WTC11 (cell line): Measurements from ENCODE around the gene ANAPC16. TPM values are rescaled to one million over a fixed set of nuclear protein-coding genes. Genes with fewer than 3 reads are reported as not detected.

ENCODE experiments used
- ATAC-seq: fragments of 200-7000 bp; cut with Tn5 transposase; 2 replicates; pipeline ENCODE4 v1.10.0; 2021; ENCODE audit warnings: mild to moderate bottlenecking, moderate library complexity
- CTCF ChIA-PET: fragments of 300-600 bp; sonication (Branson Sonifier 250); formaldehyde crosslinking; loops from one replicate; lab custom pipeline; 2021; ENCODE audit warnings: antibody characterized with exemption; lab: Charles Lee
- POLR2A ChIA-PET: fragments of 350-600 bp; sonication (Branson Sonifier 250); formaldehyde crosslinking; loops from one replicate; lab custom pipeline; 2021; ENCODE audit warnings: antibody characterized with exemption; lab: Charles Lee
- DNase-seq: peaks from one replicate; pipeline ENCODE4 v3.0.0; 2021; ENCODE audit warnings: low spot score
- H3K27ac Mint-ChIP-seq: 2 replicates; pipeline ENCODE4 v1.8.0; 2021; ENCODE audit warnings: mixed read lengths
- H3K27me3 Mint-ChIP-seq: 2 replicates; pipeline ENCODE4 v1.8.0; 2021; ENCODE audit warnings: low read depth, mild to moderate bottlenecking, moderate library complexity, mixed read lengths
- H3K36me3 Mint-ChIP-seq: 2 replicates; pipeline ENCODE4 v1.8.0; 2021; ENCODE audit warnings: mixed read lengths
- H3K4me1 Mint-ChIP-seq: 2 replicates; pipeline ENCODE4 v1.8.0; 2022; ENCODE audit warnings: mixed read lengths
- H3K4me3 Mint-ChIP-seq: 2 replicates; pipeline ENCODE4 v1.8.0; 2021; ENCODE audit warnings: mild to moderate bottlenecking, moderate library complexity, mixed read lengths
- H3K9me3 Mint-ChIP-seq: 2 replicates; pipeline ENCODE4 v1.8.0; 2021; ENCODE audit warnings: mixed read lengths
- CREB1 ChIP-seq: sonication (generic); formaldehyde crosslinking; IDR thresholded peaks from 2 replicates; pipeline ENCODE4 v1.8.0; 2023; ENCODE audit warnings: mild to moderate bottlenecking, missing genetic modification reagents
- EMX1 ChIP-seq: fragments of 250-450 bp; sonication (Bioruptor Pico); IDR thresholded peaks from 2 replicates; pipeline ENCODE4 v1.8.0; 2021; ENCODE audit warnings: mild to moderate bottlenecking
- ESRRA ChIP-seq: sonication (generic); formaldehyde crosslinking; IDR thresholded peaks from 2 replicates; pipeline ENCODE4 v1.8.1; 2022; ENCODE audit warnings: mild to moderate bottlenecking, missing genetic modification reagents, borderline replicate concordance
- FOXK1 ChIP-seq: sonication (generic); formaldehyde crosslinking; IDR thresholded peaks from 2 replicates; pipeline ENCODE4 v1.8.0; 2022; ENCODE audit warnings: mild to moderate bottlenecking, moderate library complexity, missing genetic modification reagents
- FOXP1 ChIP-seq: sonication (generic); formaldehyde crosslinking; IDR thresholded peaks from 2 replicates; pipeline ENCODE4 v1.8.0; 2022; ENCODE audit warnings: missing genetic modification reagents, mild to moderate bottlenecking, moderate library complexity, borderline replicate concordance
- GABPB1 ChIP-seq: sonication (generic); formaldehyde crosslinking; IDR thresholded peaks from 2 replicates; pipeline ENCODE4 v1.8.1; 2023; ENCODE audit warnings: mild to moderate bottlenecking, missing genetic modification reagents
- JUN ChIP-seq: sonication (generic); formaldehyde crosslinking; IDR thresholded peaks from 2 replicates; pipeline ENCODE4 v1.8.0; 2023; ENCODE audit warnings: mild to moderate bottlenecking, missing genetic modification reagents
- KAT7 ChIP-seq: sonication (generic); formaldehyde crosslinking; IDR thresholded peaks from 2 replicates; pipeline ENCODE4 v1.8.1; 2023; ENCODE audit warnings: missing genetic modification reagents, mild to moderate bottlenecking, borderline replicate concordance
- NFATC4 ChIP-seq: fragments of 250-450 bp; sonication (Bioruptor Pico); IDR thresholded peaks from 2 replicates; pipeline ENCODE4 v1.9.0; 2021; ENCODE audit warnings: mild to moderate bottlenecking
- NR3C1 ChIP-seq: sonication (generic); formaldehyde crosslinking; conservative IDR thresholded peaks from 2 replicates; pipeline ENCODE4 v1.8.1; 2023; ENCODE audit warnings: low read depth, mild to moderate bottlenecking, missing genetic modification reagents
- OVOL2 ChIP-seq: fragments of 250-450 bp; sonication (Bioruptor Pico); IDR thresholded peaks from 2 replicates; pipeline ENCODE4 v1.9.0; 2021; ENCODE audit warnings: mild to moderate bottlenecking, borderline replicate concordance
- TEAD1 ChIP-seq: sonication (generic); formaldehyde crosslinking; IDR thresholded peaks from 2 replicates; pipeline ENCODE4 v1.8.0; 2022; ENCODE audit warnings: mild to moderate bottlenecking, missing genetic modification reagents
- TEAD4 ChIP-seq: sonication (generic); formaldehyde crosslinking; IDR thresholded peaks from 2 replicates; pipeline ENCODE4 v1.8.0; 2022; ENCODE audit warnings: mild to moderate bottlenecking, missing genetic modification reagents
- TP53 ChIP-seq: sonication (generic); formaldehyde crosslinking; IDR thresholded peaks from 2 replicates; pipeline ENCODE4 v1.8.1; 2023; ENCODE audit warnings: mild to moderate bottlenecking, missing genetic modification reagents
- USF1 ChIP-seq: sonication (generic); formaldehyde crosslinking; IDR thresholded peaks from 2 replicates; pipeline ENCODE4 v1.8.0; 2022; ENCODE audit warnings: mild to moderate bottlenecking, missing genetic modification reagents
- total RNA-seq: library from RNA; stranded (reverse); gene quantifications from 3 replicates; pipeline ENCODE4 v1.2.3, GENCODE V29; 2021
- TF ChIP-seq, protein P1 (sequence below): sonication (generic); formaldehyde crosslinking; IDR thresholded peaks from 2 replicates; pipeline ENCODE4 v1.8.1; 2023; ENCODE audit warnings: mild to moderate bottlenecking, missing genetic modification reagents
- TF ChIP-seq, protein P2 (sequence below): sonication (generic); formaldehyde crosslinking; IDR thresholded peaks from 2 replicates; pipeline ENCODE4 v1.8.1; 2022; ENCODE audit warnings: mild to moderate bottlenecking, moderate library complexity, missing genetic modification reagents
- TF ChIP-seq, protein P3 (sequence below): sonication (generic); formaldehyde crosslinking; IDR thresholded peaks from 2 replicates; pipeline ENCODE4 v1.8.0; 2022; ENCODE audit warnings: mild to moderate bottlenecking, missing genetic modification reagents
- TF ChIP-seq, protein P4 (sequence below): sonication (generic); formaldehyde crosslinking; conservative IDR thresholded peaks from 2 replicates; pipeline ENCODE4 v1.8.1; 2023; ENCODE audit warnings: mild to moderate bottlenecking, low read depth, missing genetic modification reagents, moderate library complexity
- TF ChIP-seq, protein P5 (sequence below): fragments of 200-600 bp; IDR thresholded peaks from 2 replicates; pipeline ENCODE4 v1.8.0; 2022; ENCODE audit warnings: antibody characterized with exemption
- TF ChIP-seq, protein P6 (sequence below): sonication (generic); formaldehyde crosslinking; IDR thresholded peaks from 2 replicates; pipeline ENCODE4 v1.8.0; 2023; ENCODE audit warnings: mild to moderate bottlenecking, missing genetic modification reagents

The ANAPC16 gene
- total RNA-seq, 1 experiment from 2014 or later, result 52.3 TPM

DNA sequence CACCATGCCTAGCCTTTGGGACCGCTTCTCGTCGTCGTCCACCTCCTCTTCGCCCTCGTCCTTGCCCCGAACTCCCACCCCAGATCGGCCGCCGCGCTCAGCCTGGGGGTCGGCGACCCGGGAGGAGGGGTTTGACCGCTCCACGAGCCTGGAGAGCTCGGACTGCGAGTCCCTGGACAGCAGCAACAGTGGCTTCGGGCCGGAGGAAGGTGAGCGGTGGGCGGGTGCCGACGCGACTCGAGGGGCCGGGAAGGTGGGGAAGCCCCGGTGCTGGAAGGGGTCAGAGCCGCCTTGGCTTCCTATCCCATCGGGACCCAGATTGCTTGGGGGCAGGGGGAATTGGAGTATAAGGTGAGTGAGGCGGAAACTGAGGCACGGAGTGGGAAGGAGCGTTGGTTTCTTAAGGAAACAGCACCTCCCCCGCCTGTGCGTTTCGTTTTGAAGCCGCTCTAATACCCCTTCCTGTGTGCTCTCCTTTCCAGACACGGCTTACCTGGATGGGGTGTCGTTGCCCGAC lies 58.5 kb downstream of the ANAPC16 start:
- TF ChIP-seq, protein P1, sequence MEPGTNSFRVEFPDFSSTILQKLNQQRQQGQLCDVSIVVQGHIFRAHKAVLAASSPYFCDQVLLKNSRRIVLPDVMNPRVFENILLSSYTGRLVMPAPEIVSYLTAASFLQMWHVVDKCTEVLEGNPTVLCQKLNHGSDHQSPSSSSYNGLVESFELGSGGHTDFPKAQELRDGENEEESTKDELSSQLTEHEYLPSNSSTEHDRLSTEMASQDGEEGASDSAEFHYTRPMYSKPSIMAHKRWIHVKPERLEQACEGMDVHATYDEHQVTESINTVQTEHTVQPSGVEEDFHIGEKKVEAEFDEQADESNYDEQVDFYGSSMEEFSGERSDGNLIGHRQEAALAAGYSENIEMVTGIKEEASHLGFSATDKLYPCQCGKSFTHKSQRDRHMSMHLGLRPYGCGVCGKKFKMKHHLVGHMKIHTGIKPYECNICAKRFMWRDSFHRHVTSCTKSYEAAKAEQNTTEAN (CRISPR knock-in tag), result no peak
- peak; percentile 42; the same call in 1 of the 2 replicates for TF ChIP-seq ESRRA (CRISPR knock-in tag)
- peak; percentile 43; the same call in 1 of the 2 replicates for TF ChIP-seq TP53 (CRISPR knock-in tag)
- no peak for TF ChIP-seq TEAD4
- no peak for TF ChIP-seq FOXK1 (CRISPR knock-in tag)
- no peak for TF ChIP-seq NR3C1 (CRISPR knock-in tag)
- TF ChIP-seq NFATC4 (CRISPR knock-in tag), result no peak
- 0 out of 2 replicates have a peak, but pooled peaks have one; percentile 51 for TF ChIP-seq EMX1 (CRISPR knock-in tag)
- TF ChIP-seq FOXP1 (CRISPR knock-in tag), result peak; percentile 9; the same call in 1 of the 2 replicates
- TF ChIP-seq, protein P2, sequence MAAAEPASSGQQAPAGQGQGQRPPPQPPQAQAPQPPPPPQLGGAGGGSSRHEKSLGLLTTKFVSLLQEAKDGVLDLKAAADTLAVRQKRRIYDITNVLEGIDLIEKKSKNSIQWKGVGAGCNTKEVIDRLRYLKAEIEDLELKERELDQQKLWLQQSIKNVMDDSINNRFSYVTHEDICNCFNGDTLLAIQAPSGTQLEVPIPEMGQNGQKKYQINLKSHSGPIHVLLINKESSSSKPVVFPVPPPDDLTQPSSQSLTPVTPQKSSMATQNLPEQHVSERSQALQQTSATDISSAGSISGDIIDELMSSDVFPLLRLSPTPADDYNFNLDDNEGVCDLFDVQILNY (CRISPR knock-in tag), result no peak
- 0 out of 2 replicates have a peak, but pooled peaks have one; percentile 36 for TF ChIP-seq KAT7 (CRISPR knock-in tag)
- TF ChIP-seq USF1, result no peak; the same call in 1 of the 2 replicates
- TF ChIP-seq, protein P3, sequence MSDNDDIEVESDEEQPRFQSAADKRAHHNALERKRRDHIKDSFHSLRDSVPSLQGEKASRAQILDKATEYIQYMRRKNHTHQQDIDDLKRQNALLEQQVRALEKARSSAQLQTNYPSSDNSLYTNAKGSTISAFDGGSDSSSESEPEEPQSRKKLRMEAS, result peak; percentile 11; the same call in 1 of the 2 replicates
- TF ChIP-seq OVOL2 (CRISPR knock-in tag), result no peak
- ChIA-PET CTCF (interaction anchor here (1.0 to 5.3 kb wide), 14 partner anchors 14 to 226 kb away, joined by 3 to 75 read pairs (median 6); no protein-coding TSS in a partner anchor), POLR2A (interaction anchor here (0.6 to 5.1 kb wide), 34 partner anchors 10 to 187 kb away, joined by 3 to 182 read pairs (median 6); partner anchors contain the start of genes ANAPC16 and ASCC1)
- H3K4me1 Mint-ChIP-seq, result peaks cover 46% of the 10 kb centered on the region
- no peaks in the 10 kb centered on the region for H3K9me3 Mint-ChIP-seq
- no peaks in the 10 kb centered on the region; the same call in 1 of the 2 replicates for H3K27me3 Mint-ChIP-seq
- peaks cover 20% of the 10 kb centered on the region for H3K36me3 Mint-ChIP-seq
- DNase-seq, result no peak
- ATAC-seq, result peak; percentile 0; the same call in 1 of the 2 replicates
- peak overlapping the region; percentile 94 for H3K27ac Mint-ChIP-seq
- peak overlapping the region; percentile 95 for H3K4me3 Mint-ChIP-seq

- H3K36me3 Mint-ChIP-seq, result peaks cover 20% of the 10 kb centered on the region
- H3K4me1 Mint-ChIP-seq, result peaks cover 46% of the 10 kb centered on the region
- peak overlapping the region; percentile 94 for H3K27ac Mint-ChIP-seq
- POLR2A ChIA-PET, result interaction anchor here (0.7 to 5.1 kb wide), 24 partner anchors 7 to 149 kb away, joined by 3 to 182 read pairs (median 5); partner anchors contain the start of genes ANAPC16, ASCC1 and DNAJB12
- CTCF ChIA-PET, result interaction anchor here (0.6 to 5.3 kb wide), 25 partner anchors 9 to 187 kb away, joined by 3 to 75 read pairs (median 4); partner anchors contain the start of gene SPOCK2
- peak; percentile 8 for ATAC-seq
- H3K27me3 Mint-ChIP-seq, result no peaks in the 10 kb centered on the region; the same call in 1 of the 2 replicates
- no peaks in the 10 kb centered on the region for H3K9me3 Mint-ChIP-seq
- peak; percentile 76 for DNase-seq
- peak overlapping the region; percentile 95 for H3K4me3 Mint-ChIP-seq
- TF ChIP-seq TEAD1 (CRISPR knock-in tag) (no peak), JUN (CRISPR knock-in tag) (no peak), EMX1 (CRISPR knock-in tag) (no peak), ESRRA (CRISPR knock-in tag) (no peak), CREB1 (CRISPR knock-in tag) (peak; percentile 64; the same call in 1 of the 2 replicates), GABPB1 (CRISPR knock-in tag) (0 out of 2 replicates have a peak, but pooled peaks have one; percentile 30)
- TF ChIP-seq, protein P4, sequence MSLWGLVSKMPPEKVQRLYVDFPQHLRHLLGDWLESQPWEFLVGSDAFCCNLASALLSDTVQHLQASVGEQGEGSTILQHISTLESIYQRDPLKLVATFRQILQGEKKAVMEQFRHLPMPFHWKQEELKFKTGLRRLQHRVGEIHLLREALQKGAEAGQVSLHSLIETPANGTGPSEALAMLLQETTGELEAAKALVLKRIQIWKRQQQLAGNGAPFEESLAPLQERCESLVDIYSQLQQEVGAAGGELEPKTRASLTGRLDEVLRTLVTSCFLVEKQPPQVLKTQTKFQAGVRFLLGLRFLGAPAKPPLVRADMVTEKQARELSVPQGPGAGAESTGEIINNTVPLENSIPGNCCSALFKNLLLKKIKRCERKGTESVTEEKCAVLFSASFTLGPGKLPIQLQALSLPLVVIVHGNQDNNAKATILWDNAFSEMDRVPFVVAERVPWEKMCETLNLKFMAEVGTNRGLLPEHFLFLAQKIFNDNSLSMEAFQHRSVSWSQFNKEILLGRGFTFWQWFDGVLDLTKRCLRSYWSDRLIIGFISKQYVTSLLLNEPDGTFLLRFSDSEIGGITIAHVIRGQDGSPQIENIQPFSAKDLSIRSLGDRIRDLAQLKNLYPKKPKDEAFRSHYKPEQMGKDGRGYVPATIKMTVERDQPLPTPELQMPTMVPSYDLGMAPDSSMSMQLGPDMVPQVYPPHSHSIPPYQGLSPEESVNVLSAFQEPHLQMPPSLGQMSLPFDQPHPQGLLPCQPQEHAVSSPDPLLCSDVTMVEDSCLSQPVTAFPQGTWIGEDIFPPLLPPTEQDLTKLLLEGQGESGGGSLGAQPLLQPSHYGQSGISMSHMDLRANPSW (CRISPR knock-in tag), result no peak
- TF ChIP-seq, protein P5, sequence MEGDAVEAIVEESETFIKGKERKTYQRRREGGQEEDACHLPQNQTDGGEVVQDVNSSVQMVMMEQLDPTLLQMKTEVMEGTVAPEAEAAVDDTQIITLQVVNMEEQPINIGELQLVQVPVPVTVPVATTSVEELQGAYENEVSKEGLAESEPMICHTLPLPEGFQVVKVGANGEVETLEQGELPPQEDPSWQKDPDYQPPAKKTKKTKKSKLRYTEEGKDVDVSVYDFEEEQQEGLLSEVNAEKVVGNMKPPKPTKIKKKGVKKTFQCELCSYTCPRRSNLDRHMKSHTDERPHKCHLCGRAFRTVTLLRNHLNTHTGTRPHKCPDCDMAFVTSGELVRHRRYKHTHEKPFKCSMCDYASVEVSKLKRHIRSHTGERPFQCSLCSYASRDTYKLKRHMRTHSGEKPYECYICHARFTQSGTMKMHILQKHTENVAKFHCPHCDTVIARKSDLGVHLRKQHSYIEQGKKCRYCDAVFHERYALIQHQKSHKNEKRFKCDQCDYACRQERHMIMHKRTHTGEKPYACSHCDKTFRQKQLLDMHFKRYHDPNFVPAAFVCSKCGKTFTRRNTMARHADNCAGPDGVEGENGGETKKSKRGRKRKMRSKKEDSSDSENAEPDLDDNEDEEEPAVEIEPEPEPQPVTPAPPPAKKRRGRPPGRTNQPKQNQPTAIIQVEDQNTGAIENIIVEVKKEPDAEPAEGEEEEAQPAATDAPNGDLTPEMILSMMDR, result peak; percentile 59
- TF ChIP-seq, protein P6, sequence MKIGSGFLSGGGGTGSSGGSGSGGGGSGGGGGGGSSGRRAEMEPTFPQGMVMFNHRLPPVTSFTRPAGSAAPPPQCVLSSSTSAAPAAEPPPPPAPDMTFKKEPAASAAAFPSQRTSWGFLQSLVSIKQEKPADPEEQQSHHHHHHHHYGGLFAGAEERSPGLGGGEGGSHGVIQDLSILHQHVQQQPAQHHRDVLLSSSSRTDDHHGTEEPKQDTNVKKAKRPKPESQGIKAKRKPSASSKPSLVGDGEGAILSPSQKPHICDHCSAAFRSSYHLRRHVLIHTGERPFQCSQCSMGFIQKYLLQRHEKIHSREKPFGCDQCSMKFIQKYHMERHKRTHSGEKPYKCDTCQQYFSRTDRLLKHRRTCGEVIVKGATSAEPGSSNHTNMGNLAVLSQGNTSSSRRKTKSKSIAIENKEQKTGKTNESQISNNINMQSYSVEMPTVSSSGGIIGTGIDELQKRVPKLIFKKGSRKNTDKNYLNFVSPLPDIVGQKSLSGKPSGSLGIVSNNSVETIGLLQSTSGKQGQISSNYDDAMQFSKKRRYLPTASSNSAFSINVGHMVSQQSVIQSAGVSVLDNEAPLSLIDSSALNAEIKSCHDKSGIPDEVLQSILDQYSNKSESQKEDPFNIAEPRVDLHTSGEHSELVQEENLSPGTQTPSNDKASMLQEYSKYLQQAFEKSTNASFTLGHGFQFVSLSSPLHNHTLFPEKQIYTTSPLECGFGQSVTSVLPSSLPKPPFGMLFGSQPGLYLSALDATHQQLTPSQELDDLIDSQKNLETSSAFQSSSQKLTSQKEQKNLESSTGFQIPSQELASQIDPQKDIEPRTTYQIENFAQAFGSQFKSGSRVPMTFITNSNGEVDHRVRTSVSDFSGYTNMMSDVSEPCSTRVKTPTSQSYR (CRISPR knock-in tag), result peak; percentile 68; the same call in 1 of the 2 replicates
Observed at GRCh38 chr10:72274730-72275350, 59.0 kb downstream of the ANAPC16 start.
